HepG2 (cell line): ENCODE data around the gene CCDC85C.

Source experiments
- BRD4 ChIP-seq: sonication (generic); formaldehyde crosslinking; IDR thresholded peaks from 2 replicates; pipeline ENCODE4 v1.4.0; 2020; ENCODE audit warnings: missing genetic modification reagents
- CTCF ChIP-seq: sonication (generic); formaldehyde crosslinking; IDR thresholded peaks from 2 replicates; pipeline ENCODE4 v1.5.0; 2020; ENCODE audit warnings: mild to moderate bottlenecking, missing genetic modification reagents, moderate library complexity
- EP300 ChIP-seq, 3 experiments: sonication (generic) in 1 of 3; formaldehyde crosslinking in 1 of 3; IDR thresholded peaks; 2 replicates each; pipeline versions ENCODE4 v1.5.1 to v1.6.1; 2011 to 2020; ENCODE audit warnings: low read depth in 2 of 3, low read length in 2 of 3, borderline replicate concordance in 1 of 3, improper control_type of control experiment in 1 of 3, mild to moderate bottlenecking in 1 of 3, missing genetic modification reagents in 1 of 3, moderate library complexity in 1 of 3
- KDM6A ChIP-seq: IDR thresholded peaks from 2 replicates; pipeline ENCODE4 v1.6.1; 2016; ENCODE audit warnings: low read depth
- MTA3 ChIP-seq: sonication (generic); formaldehyde crosslinking; IDR thresholded peaks from 2 replicates; pipeline ENCODE4 v1.4.0; 2020; ENCODE audit warnings: missing genetic modification reagents
- NR3C1 ChIP-seq: sonication (generic); formaldehyde crosslinking; IDR thresholded peaks from 2 replicates; pipeline ENCODE4 v1.4.0; 2020; ENCODE audit warnings: missing genetic modification reagents
- PHF5A ChIP-seq: IDR thresholded peaks from one replicate; pipeline ENCODE4 v1.6.1; 2018; ENCODE audit warnings: low read depth, missing genetic modification reagents; ENCODE audit not compliant: unreplicated experiment
- SETDB1 ChIP-seq: sonication (generic); formaldehyde crosslinking; IDR thresholded peaks from 2 replicates; pipeline ENCODE4 v1.5.1; 2020; ENCODE audit warnings: missing genetic modification reagents, mild to moderate bottlenecking, borderline replicate concordance
- SIN3A ChIP-seq: IDR thresholded peaks from 2 replicates; pipeline ENCODE4 v1.6.1; 2011; ENCODE audit warnings: low read depth, mild to moderate bottlenecking, control low read depth, low read length, borderline replicate concordance
- ZNF138 ChIP-seq: sonication (generic); formaldehyde crosslinking; IDR thresholded peaks from 2 replicates; pipeline ENCODE4 v1.5.0; 2020; ENCODE audit warnings: mild to moderate bottlenecking, low read depth, missing genetic modification reagents
- ZNF207 ChIP-seq: fragments of 450-650 bp; IDR thresholded peaks from 2 replicates; pipeline ENCODE4 v1.6.1; 2016; ENCODE audit warnings: antibody characterized with exemption, borderline replicate concordance

- TF ChIP-seq EP300 (IDR thresholded peaks at IDR 0.05; ENCODE audit: low read depth in 2 of 2, low read length in 2 of 2) (no peak), EP300 (CRISPR knock-in tag; IDR thresholded peaks at IDR 0.05; ENCODE audit: borderline replicate concordance) (no peak), ZNF207 (no peak), ZNF138 (CRISPR knock-in tag) (no peak), BRD4 (CRISPR knock-in tag) (no peak), KDM6A (CRISPR knock-in tag) (no peak), PHF5A (CRISPR knock-in tag) (no peak), CTCF (CRISPR knock-in tag) (no peak), NR3C1 (CRISPR knock-in tag) (no peak), SETDB1 (CRISPR knock-in tag) (no peak), SIN3A (no peak), MTA3 (no peak)
These were observed 76.5 kb downstream of the CCDC85C start for GRCh38 chr14:99527427-99528076.
